C4-2B (cell line): Measurements from ENCODE around the gene NLGN1.
A peak's percentile ranks its signal among the peaks of the same experiment; 100 is the strongest.

ENCODE experiments used
- H3K27ac ChIP-seq: fragments of 450-650 bp; 2 replicates; pipeline ENCODE4 v1.5.1; 2017
- ZFX ChIP-seq: fragments of 450-650 bp; IDR thresholded peaks from 2 replicates; pipeline ENCODE4 v1.6.1; 2017
- TF ChIP-seq, protein P1 (sequence below): fragments of 450-650 bp; conservative IDR thresholded peaks from 2 replicates; pipeline ENCODE4 v1.5.1; 2017; ENCODE audit warnings: mild to moderate bottlenecking

Gene NLGN1

DNA sequence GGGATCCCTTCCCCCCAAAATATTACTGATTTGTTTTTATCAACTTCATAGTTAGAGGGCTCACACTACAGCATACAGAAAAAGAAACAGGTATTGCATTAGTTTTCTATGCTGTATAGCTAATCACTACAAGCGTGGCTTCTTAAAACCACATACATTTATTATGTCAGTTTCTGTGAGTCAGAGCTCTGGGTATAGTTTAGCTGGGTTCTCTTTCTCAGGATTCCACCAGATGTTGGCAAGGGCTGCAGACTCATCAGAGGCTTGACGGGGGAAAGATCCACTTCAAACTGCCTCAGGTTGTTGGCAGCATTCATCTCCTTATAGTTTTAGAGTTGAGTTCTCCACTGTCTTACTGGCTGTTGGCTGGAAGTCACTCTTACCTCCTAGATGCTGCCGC lies 328.0 kb downstream of the NLGN1 start:
- TF ChIP-seq ZFX, result no peak
- TF ChIP-seq, protein P1, sequence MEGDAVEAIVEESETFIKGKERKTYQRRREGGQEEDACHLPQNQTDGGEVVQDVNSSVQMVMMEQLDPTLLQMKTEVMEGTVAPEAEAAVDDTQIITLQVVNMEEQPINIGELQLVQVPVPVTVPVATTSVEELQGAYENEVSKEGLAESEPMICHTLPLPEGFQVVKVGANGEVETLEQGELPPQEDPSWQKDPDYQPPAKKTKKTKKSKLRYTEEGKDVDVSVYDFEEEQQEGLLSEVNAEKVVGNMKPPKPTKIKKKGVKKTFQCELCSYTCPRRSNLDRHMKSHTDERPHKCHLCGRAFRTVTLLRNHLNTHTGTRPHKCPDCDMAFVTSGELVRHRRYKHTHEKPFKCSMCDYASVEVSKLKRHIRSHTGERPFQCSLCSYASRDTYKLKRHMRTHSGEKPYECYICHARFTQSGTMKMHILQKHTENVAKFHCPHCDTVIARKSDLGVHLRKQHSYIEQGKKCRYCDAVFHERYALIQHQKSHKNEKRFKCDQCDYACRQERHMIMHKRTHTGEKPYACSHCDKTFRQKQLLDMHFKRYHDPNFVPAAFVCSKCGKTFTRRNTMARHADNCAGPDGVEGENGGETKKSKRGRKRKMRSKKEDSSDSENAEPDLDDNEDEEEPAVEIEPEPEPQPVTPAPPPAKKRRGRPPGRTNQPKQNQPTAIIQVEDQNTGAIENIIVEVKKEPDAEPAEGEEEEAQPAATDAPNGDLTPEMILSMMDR, result no peak
- H3K27ac ChIP-seq, result no peak overlapping the region

DNA sequence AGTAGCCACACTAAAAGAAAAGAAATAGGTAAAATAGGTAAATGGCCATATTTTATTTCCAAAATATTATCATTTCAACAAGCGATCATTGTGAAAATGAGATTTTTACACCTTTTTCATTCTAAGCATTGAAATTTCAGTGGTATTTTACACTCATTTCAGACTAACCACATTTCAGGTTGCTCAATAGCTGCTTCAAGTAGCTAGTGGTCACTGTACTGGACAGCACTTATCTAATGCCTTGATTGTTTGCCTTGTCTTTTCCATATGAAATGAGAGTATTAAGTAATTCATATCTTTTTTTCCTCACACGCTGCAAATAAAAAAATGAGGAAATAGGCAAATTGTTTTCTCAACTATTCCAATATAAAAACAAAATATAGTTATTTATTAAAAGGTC lies 332.8 kb downstream of the NLGN1 start:
- no peak overlapping the region for H3K27ac ChIP-seq
- TF ChIP-seq ZFX, result no peak
- TF ChIP-seq, protein P1, result no peak

DNA sequence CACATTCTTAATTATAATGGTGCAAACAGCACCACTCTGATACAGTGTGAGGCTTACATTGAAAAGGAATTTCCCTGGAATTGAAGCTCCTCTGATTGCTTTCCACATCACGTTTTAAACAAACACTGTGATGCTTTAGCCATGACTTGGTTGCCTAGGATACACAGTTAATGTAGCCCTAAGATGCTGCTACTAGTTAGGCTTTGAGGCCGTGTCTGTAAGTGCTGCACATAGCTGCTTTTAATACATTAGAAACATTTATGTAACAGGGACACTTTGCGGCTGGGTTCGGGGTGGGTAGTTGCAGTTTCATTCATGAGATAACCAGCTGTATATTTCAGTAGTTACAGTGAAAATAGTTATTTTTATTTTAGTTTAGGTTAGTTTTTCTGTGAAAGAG lies 334.7 kb downstream of the NLGN1 start:
- TF ChIP-seq ZFX, result no peak

DNA sequence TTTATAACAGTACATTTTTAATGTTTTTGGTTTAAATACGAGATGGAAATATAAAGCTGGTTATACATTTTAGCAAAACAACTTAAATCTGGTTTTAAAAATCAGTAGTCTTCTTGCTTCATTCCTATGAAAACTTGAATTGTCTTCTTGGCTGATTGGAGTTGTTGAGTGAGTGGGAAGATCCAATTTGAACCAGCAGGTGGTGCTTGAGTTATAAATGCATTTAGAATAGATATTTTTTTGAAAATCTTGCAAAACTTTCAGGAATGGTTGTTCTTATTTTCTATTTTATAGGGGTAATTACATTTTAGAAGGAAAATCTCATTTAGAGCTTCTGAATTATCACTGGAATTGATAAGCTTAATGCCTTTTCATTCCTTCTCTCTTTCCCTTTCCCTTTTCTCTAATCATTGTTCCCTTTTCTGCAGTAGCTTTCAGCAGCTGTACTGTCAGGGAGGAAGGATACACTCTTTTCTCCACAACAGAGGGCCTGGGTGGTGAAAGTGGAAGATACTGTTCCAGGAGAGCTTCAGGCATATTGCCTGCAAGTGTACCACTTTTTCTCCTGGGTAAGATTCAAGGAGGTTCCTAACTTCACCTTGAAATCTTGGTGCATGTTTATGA lies 335.6 kb downstream of the NLGN1 start:
- TF ChIP-seq, protein P1, result peak; percentile 81
- no peak for TF ChIP-seq ZFX

More for the DNA sequence above, 334.7 kb downstream of the NLGN1 start:
- no peak overlapping the region for H3K27ac ChIP-seq

DNA sequence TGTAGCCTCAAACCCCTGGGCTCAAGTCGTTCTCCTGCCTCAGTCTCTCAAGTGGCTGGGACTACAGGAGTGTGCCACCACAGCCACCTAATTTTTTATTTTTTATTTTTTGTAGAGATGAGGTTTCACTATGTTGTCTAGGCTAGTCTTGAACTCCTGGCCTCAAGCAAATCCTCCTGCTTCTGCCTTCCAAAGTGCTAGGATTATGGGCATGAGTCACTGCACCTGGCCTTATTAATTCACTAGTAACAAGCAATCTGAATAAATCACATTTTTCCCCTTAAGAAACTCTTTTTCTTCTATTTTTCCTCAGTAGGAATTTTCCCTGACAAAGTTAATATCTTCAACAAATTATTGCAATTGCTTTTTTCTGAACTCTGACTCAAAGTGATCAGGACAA lies 336.9 kb downstream of the NLGN1 start:
- no peak overlapping the region for H3K27ac ChIP-seq
- no peak for TF ChIP-seq ZFX
- TF ChIP-seq, protein P1, result no peak

More for the DNA sequence above, 335.6 kb downstream of the NLGN1 start:
- no peak overlapping the region for H3K27ac ChIP-seq

DNA sequence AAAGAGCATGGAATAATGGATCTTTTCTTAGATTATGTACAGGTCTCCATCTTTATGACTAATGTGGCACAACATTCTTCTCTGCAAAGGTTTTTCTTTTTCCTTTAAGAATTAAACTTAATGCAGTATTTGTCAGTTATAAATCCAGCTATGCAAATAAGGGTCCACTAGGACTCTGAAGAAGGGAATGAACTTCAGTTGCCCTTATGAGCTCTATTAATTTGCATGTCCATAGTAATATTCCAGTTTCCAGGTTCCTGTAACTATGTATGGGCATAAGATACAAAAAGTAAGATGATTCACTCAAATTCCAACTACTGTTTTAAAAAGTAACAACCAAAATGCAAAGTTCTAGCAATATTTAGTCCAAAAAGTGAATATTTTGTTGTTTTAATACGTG lies 337.4 kb downstream of the NLGN1 start:
- no peak for TF ChIP-seq ZFX
- TF ChIP-seq, protein P1, result no peak
- no peak overlapping the region for H3K27ac ChIP-seq

DNA sequence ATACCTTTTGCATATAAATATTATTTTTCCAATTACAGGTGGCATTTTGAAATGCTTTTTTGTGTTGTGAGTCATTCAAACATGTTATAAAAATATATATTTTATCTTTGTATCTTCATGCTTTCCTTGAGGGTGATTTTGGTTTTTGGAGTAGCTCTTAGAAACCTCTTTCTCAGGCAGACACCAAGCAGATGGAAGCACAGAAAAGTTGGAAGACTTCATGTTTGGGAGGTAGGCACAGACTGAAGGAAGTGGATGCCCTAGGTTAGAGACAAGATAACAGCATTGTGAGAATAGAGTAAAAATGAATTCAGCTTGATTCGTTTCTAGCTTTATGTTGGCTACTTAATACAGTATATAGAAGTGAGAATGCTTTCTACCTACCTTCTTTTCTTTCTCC lies 338.3 kb downstream of the NLGN1 start:
- TF ChIP-seq, protein P1, result no peak
- no peak for TF ChIP-seq ZFX
- H3K27ac ChIP-seq, result no peak overlapping the region

DNA sequence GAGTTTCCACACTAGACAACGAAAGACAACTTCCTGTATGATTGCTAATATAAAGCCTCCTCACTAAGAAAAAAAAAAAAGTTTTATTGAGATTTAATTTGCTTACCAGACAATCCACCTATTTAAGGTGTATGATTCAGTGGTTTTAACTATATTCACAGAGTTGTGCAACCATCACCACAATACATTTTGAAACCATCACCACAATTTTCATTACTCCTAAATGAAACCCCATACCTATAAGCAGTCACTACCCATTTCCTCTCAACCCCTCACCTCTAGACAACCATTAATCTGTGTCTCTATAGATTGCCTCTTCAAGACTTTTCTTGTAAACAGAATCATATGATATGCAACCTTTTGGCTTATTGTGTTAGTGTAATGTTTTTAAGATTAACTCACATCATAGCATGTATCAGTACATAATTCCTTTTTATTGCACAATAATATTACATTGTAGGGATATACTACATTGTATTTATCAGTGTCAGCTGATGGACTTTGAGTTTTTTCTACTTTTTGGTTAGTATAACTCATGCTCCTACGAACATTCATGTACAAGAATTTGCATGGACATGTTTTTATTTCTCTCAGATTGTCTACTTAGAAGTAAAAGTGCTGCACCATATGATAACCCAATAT lies 339.7 kb downstream of the NLGN1 start:
- TF ChIP-seq, protein P1, result no peak
- TF ChIP-seq ZFX, result no peak
- no peak overlapping the region for H3K27ac ChIP-seq
